HepG2 (cell line): ENCODE measurements around the gene DLG5. TPM values are rescaled to one million over a fixed set of nuclear protein-coding genes. Genes with fewer than 3 reads are reported as not detected.

ENCODE experiments used
- ATAC-seq: fragments of 200-7000 bp; cut with Tn5 transposase; 3 replicates; pipeline ENCODE4 v1.9.1; 2020; ENCODE audit warnings: mild to moderate bottlenecking, moderate library complexity
- BruUV-seq: library from RNA; stranded (reverse); fragments of 400-500 nt; replicated peaks from 2 replicates; lab custom pipeline; 2021; lab: Mats Ljungman, UMichigan
- CTCF ChIA-PET: fragments of 300-600 bp; formaldehyde crosslinking; extraction: SDS; loops from one replicate; lab custom pipeline; 2021; ENCODE audit warnings: low total read pairs, inconsistent platforms, low intra/inter-chr PET ratio; lab: Yijun Ruan, JAX
- POLR2A ChIA-PET: fragments of 350-600 bp; sonication (Branson Sonifier 250); formaldehyde crosslinking; loops from one replicate; lab custom pipeline; 2020; ENCODE audit warnings: antibody characterized with exemption, inconsistent platforms; lab: Yijun Ruan, JAX
- DNase-seq: peaks from one replicate; pipeline ENCODE4 v3.0.0-alpha.2; 2015; ENCODE audit warnings: low spot score
- FAIRE-seq: peaks from 3 replicates; lab custom pipeline; 2011; peaks lifted over from hg19 to GRCh38; lab: Jason Lieb, UNC
- H2AFZ ChIP-seq: one replicate; pipeline ENCODE4 v1.6.1; 2011; ENCODE audit warnings: low read length, inconsistent platforms
- H3K27ac ChIP-seq: fragments of 300-600 bp; 3 replicates; pipeline ENCODE4 v1.8.0; 2011; ENCODE audit warnings: mixed run types, mild to moderate bottlenecking, mixed read lengths, low read length, inconsistent platforms; ENCODE audit not compliant: insufficient read depth; ENCODE audit errors: extremely low read length
- H3K27me3 ChIP-seq, 2 experiments: fragments of 200-600 bp in 1 of 2; 2 replicates in 1 of 2; 3 replicates in 1 of 2; pipeline versions ENCODE4 v1.6.0 to v1.8.0; 2011; ENCODE audit warnings: low read length in 2 of 2, mild to moderate bottlenecking in 2 of 2, moderate library complexity in 2 of 2, inconsistent platforms in 1 of 2; ENCODE audit not compliant: insufficient read depth in 2 of 2, control insufficient read depth in 1 of 2
- H3K36me3 ChIP-seq, 2 experiments: fragments of 200-600 bp in 1 of 2; replicated peaks in 1 of 2; 2 replicates in 1 of 2; 3 replicates in 1 of 2; pipeline versions ENCODE4 v1.5.1 to v1.8.0; 2011; ENCODE audit warnings: low read length in 2 of 2, inconsistent platforms in 1 of 2; ENCODE audit not compliant: insufficient read depth in 2 of 2, control insufficient read depth in 1 of 2
- H3K4me1 ChIP-seq: 2 replicates; pipeline ENCODE4 v1.5.1; 2012; ENCODE audit warnings: low read length, inconsistent platforms; ENCODE audit not compliant: insufficient read depth
- H3K4me2 ChIP-seq: 2 replicates; pipeline ENCODE4 v1.6.0; 2011; ENCODE audit warnings: low read depth, low read length, inconsistent platforms
- H3K4me3 ChIP-seq, 3 experiments: fragments of 200-600 bp in 1 of 3; sonication (generic), shearing (Covaris generic) in 1 of 3; replicated peaks in 1 of 3; 2 replicates each; pipeline ENCODE4 v1.5.1; 2011 to 2016; ENCODE audit warnings: low read length in 3 of 3, inconsistent platforms in 2 of 3, low read depth in 2 of 3, mild to moderate bottlenecking in 2 of 3, control low read depth in 1 of 3, mixed read lengths in 1 of 3; ENCODE audit not compliant: insufficient read depth in 1 of 3
- H3K79me2 ChIP-seq: one replicate; pipeline ENCODE4 v1.6.1; 2011; ENCODE audit warnings: low read length, inconsistent platforms; ENCODE audit not compliant: insufficient read depth
- H3K9ac ChIP-seq: 2 replicates; pipeline ENCODE4 v1.6.0; 2011; ENCODE audit warnings: mild to moderate bottlenecking, low read depth, low read length, inconsistent platforms; ENCODE audit not compliant: insufficient read depth
- H3K9me3 ChIP-seq: 2 replicates; pipeline ENCODE4 v1.5.1; 2012; ENCODE audit warnings: mild to moderate bottlenecking, low read length
- H4K20me1 ChIP-seq: 2 replicates; pipeline ENCODE4 v1.6.0; 2011; ENCODE audit warnings: inconsistent platforms, mild to moderate bottlenecking, low read length, moderate library complexity; ENCODE audit not compliant: insufficient read depth
- DBP ChIP-seq: sonication (generic); formaldehyde crosslinking; IDR thresholded peaks from 2 replicates; pipeline ENCODE4 v1.4.0; 2020; ENCODE audit warnings: missing genetic modification reagents; ENCODE audit errors: not compliant biosample characterization
- FUBP1 ChIP-seq: sonication (generic); formaldehyde crosslinking; IDR thresholded peaks from 2 replicates; pipeline ENCODE4 v1.5.1; 2020; ENCODE audit warnings: missing genetic modification reagents, mild to moderate bottlenecking, borderline replicate concordance
- ISX ChIP-seq: sonication (generic); formaldehyde crosslinking; conservative IDR thresholded peaks from 2 replicates; pipeline ENCODE4 v1.5.0; 2020; ENCODE audit warnings: missing genetic modification reagents
- MAF1 ChIP-seq: sonication (generic); formaldehyde crosslinking; IDR thresholded peaks from 2 replicates; pipeline ENCODE4 v1.5.0; 2020; ENCODE audit warnings: missing genetic modification reagents, borderline replicate concordance
- MAFG ChIP-seq: sonication (generic); formaldehyde crosslinking; IDR thresholded peaks from 2 replicates; pipeline ENCODE4 v1.5.1; 2020; ENCODE audit warnings: mild to moderate bottlenecking, missing genetic modification reagents
- MXD1 ChIP-seq: sonication (generic); formaldehyde crosslinking; IDR thresholded peaks from 2 replicates; pipeline ENCODE4 v1.4.0; 2020; ENCODE audit warnings: mild to moderate bottlenecking, missing genetic modification reagents
- NCOA5 ChIP-seq: sonication (generic); formaldehyde crosslinking; IDR thresholded peaks from 2 replicates; pipeline ENCODE4 v1.4.0; 2020; ENCODE audit warnings: missing genetic modification reagents
- NFRKB ChIP-seq: fragments of 450-650 bp; IDR thresholded peaks from 2 replicates; pipeline ENCODE4 v1.6.1; 2017
- PCBP1 ChIP-seq: fragments of 200-400 bp; formaldehyde crosslinking; IDR thresholded peaks from 2 replicates; pipeline ENCODE4 v1.6.1; 2017; ENCODE audit warnings: mild to moderate bottlenecking, low read depth, low read length, borderline replicate concordance
- TBL1XR1 ChIP-seq: fragments of 150-350 bp; IDR thresholded peaks from 2 replicates; pipeline ENCODE4 v1.6.1; 2014; ENCODE audit warnings: borderline replicate concordance, low read length; ENCODE audit not compliant: partially characterized antibody
- TCF12 ChIP-seq, 2 experiments: fragments of 450-650 bp in 1 of 2; sonication (generic) in 1 of 2; formaldehyde crosslinking in 1 of 2; IDR thresholded peaks; 2 replicates each; pipeline versions ENCODE4 v1.6.1 to v1.8.0; 2017 to 2022; ENCODE audit warnings: antibody characterized with exemption in 1 of 2, mild to moderate bottlenecking in 1 of 2, missing genetic modification reagents in 1 of 2, moderate library complexity in 1 of 2
- ZFP36L2 ChIP-seq: sonication (generic); formaldehyde crosslinking; IDR thresholded peaks from 2 replicates; pipeline ENCODE4 v1.4.0; 2020; ENCODE audit warnings: missing genetic modification reagents
- ZNF556 ChIP-seq: sonication (generic); formaldehyde crosslinking; IDR thresholded peaks from 2 replicates; pipeline ENCODE4 v1.4.0; 2020; ENCODE audit warnings: mild to moderate bottlenecking, missing genetic modification reagents, borderline replicate concordance
- WGBS: methylation state at CpG from one replicate; pipeline ENCODE4 v1.1.6; 2017; ENCODE audit warnings: low lambda C conversion rate; 5-methylcytosine and 5-hydroxymethylcytosine counted together
- in situ Hi-C: cut with HindIII; loops from 2 replicates; pipeline ENCODE4 v1.10.0; 2017; ENCODE audit warnings: low pct_unique_long_range_greater_than_20kb; ENCODE audit not compliant: extremely low pct_ligation_motif_present
- intact Hi-C: fragments of 100-400 bp; cut with micrococcal nuclease; formaldehyde crosslinking; loops from one replicate; pipeline ENCODE4 v1.10.0; 2022; ENCODE audit not compliant: unreplicated experiment
- polyA plus RNA-seq, 8 experiments: library from polyadenylated mRNA; depleted of rRNA in 3 of 8; stranded (reverse) in 7 of 8; unstranded in 1 of 8; fragments of >200 nt; fragmentation: Illumina TruSeq in 4 of 8; extraction: Trizol in 4 of 8; gene quantifications; 2 replicates each; pipeline versions ENCODE4 v1.2.1 to v1.2.3, GENCODE V29; 2011 to 2016; ENCODE audit warnings: low read depth in 4 of 8, missing spikeins in 1 of 8, mixed read lengths in 1 of 8; ENCODE audit not compliant: insufficient read depth in 1 of 8
- total RNA-seq, 5 experiments: library from RNA; depleted of rRNA; stranded (reverse); fragments of >200 nt; fragmentation: Illumina TruSeq; extraction: Trizol; gene quantifications; 2 replicates each; pipeline ENCODE4 v1.2.3, GENCODE V29; 2016; ENCODE audit warnings: low read depth in 1 of 5

DLG5 gene
- total and polyA plus RNA-seq, 2 of the 13 experiments (the other 11 are each of a cell fraction or from before 2014, with no cell fraction given) = 15.5 to 18.2 TPM

- TF ChIP-seq DBP (CRISPR knock-in tag) = no peak
Observed at GRCh38 chr10:77959887-77960455, 33.4 kb upstream of the DLG5 start (continued).

- in situ Hi-C loops = no loop called here
- Histone ChIP-seq H2AFZ (no peak overlapping the region), H3K9me3 (peaks cover 7% of the 10 kb centered on the region; the same call in 1 of the 2 replicates), H3K4me3 (no peak overlapping the region), H3K36me3 (no peaks in the 10 kb centered on the region), H3K4me1 (peaks cover 20% of the 10 kb centered on the region; the same call in 1 of the 2 replicates), H3K79me2 (no peaks in the 10 kb centered on the region), H3K27me3 (no peaks in the 10 kb centered on the region), H3K27ac (no peak overlapping the region), H3K4me2 (no peak overlapping the region), H3K9ac (no peak overlapping the region), H4K20me1 (no peaks in the 10 kb centered on the region)
- DNase-seq = no peak
- ChIA-PET POLR2A (no interaction called here), CTCF (no interaction called here)
- no TSS peak for BruUV-seq
- no peak for TF ChIP-seq TCF12 (IDR thresholded peaks at IDR 0.05)
- no peak for TF ChIP-seq TCF12 (CRISPR knock-in tag; IDR thresholded peaks at IDR 0.05)
- TF ChIP-seq ZNF556 (CRISPR knock-in tag) = no peak
- no peak for TF ChIP-seq NCOA5 (CRISPR knock-in tag)
- TF ChIP-seq PCBP1 = no peak
- no peak for TF ChIP-seq MAFG (CRISPR knock-in tag)
- no peak for TF ChIP-seq ISX (CRISPR knock-in tag)
- TF ChIP-seq NFRKB = no peak
- no peak for TF ChIP-seq ZFP36L2
- no peak for TF ChIP-seq MXD1 (CRISPR knock-in tag)
- no peak for TF ChIP-seq MAF1
- no peak for TF ChIP-seq FUBP1 (CRISPR knock-in tag)
- no peak for TF ChIP-seq TBL1XR1
- intact Hi-C loops = no loop called here
- WGBS = 26% methylated on average over 4 of the region's 4 CpGs
- FAIRE-seq = no peak
- ATAC-seq = no peak
Observed at GRCh38 chr10:77959384-77959783, 32.8 kb upstream of the DLG5 start.
